HCT116 (cell line): ENCODE measurements around the gene PNP. TPM values are rescaled to one million over a fixed set of nuclear protein-coding genes. Genes with fewer than 3 reads are reported as not detected.

Experiments
- ATAC-seq: fragments of 200-7000 bp; cut with Tn5 transposase; 2 replicates; pipeline ENCODE4 v1.9.1; 2020; ENCODE audit warnings: mild to moderate bottlenecking, moderate library complexity
- BruUV-seq: library from RNA; stranded (reverse); fragments of 400-500 nt; replicated peaks from 2 replicates; lab custom pipeline; 2021; lab: Mats Ljungman, UMichigan
- CTCF ChIA-PET: fragments of 300-600 bp; sonication (Branson Sonifier 250); formaldehyde crosslinking; loops from one replicate; lab custom pipeline; 2021; ENCODE audit warnings: antibody characterized with exemption; lab: Charles Lee
- POLR2A ChIA-PET: fragments of 300-600, 350-600 bp; sonication (Branson Sonifier 250); formaldehyde crosslinking; loops from one replicate; lab custom pipeline; 2021; ENCODE audit warnings: antibody characterized with exemption; lab: Charles Lee
- RAD21 ChIA-PET, 2 experiments: fragments of 300-600 bp; sonication (Branson Sonifier 250); formaldehyde crosslinking; loops; one replicate each; lab custom pipeline; 2023; ENCODE audit warnings: low total read pairs in 2 of 2; ENCODE audit not compliant: uncharacterized antibody in 2 of 2, unreplicated experiment in 2 of 2, low non-redundant PET in 1 of 2; lab: Charles Lee
- DNase-seq: peaks from one replicate; pipeline ENCODE4 v3.0.0-alpha.2; 2010; ENCODE audit warnings: low read depth, low spot score
- H2AFZ ChIP-seq: fragments of 200-600 bp; shearing (Covaris generic), sonication (generic); 2 replicates; pipeline ENCODE4 v1.6.1; 2017; ENCODE audit warnings: low read depth, mixed run types, mixed read lengths, antibody characterized with exemption, low read length; ENCODE audit not compliant: poor library complexity, severe bottlenecking
- H3K27ac ChIP-seq: 2 replicates; pipeline ENCODE4 v1.5.1; 2012; ENCODE audit warnings: low read depth, low read length
- H3K27me3 ChIP-seq: fragments of 200-600 bp; sonication (generic); 2 replicates; pipeline ENCODE4 v1.6.1; 2016; ENCODE audit warnings: mixed run types, low read length, mixed read lengths; ENCODE audit not compliant: insufficient read depth
- H3K36me3 ChIP-seq, 2 experiments: fragments of 200-500 bp in 1 of 2; fragments of 200-600 bp in 1 of 2; sonication (Bioruptor generic) in 1 of 2; sonication (generic) in 1 of 2; 2 replicates each; pipeline versions ENCODE4 v1.5.1 to v1.6.1; 2014 to 2016; ENCODE audit warnings: low read length in 2 of 2, inconsistent platforms in 1 of 2, mixed read lengths in 1 of 2, mixed run types in 1 of 2; ENCODE audit not compliant: insufficient read depth in 2 of 2, control insufficient read depth in 1 of 2
- H3K4me1 ChIP-seq, 2 experiments: fragments of 200-600 bp in 1 of 2; sonication (generic) in 1 of 2; 2 replicates each; pipeline versions ENCODE4 v1.5.1 to v1.6.1; 2012 to 2017; ENCODE audit warnings: low read length in 2 of 2, inconsistent platforms in 1 of 2, mild to moderate bottlenecking in 1 of 2, mixed read lengths in 1 of 2, mixed run types in 1 of 2, moderate library complexity in 1 of 2; ENCODE audit not compliant: insufficient read depth in 2 of 2, control insufficient read depth in 1 of 2
- H3K4me2 ChIP-seq: fragments of 200-600 bp; sonication (generic); 2 replicates; pipeline ENCODE4 v1.6.1; 2017; ENCODE audit warnings: mixed run types, low read length, mixed read lengths
- H3K4me3 ChIP-seq, 2 experiments: fragments of 200-600 bp in 1 of 2; sonication (generic) in 1 of 2; replicated peaks in 1 of 2; 2 replicates each; pipeline ENCODE4 v1.5.1; 2011 to 2016; ENCODE audit warnings: low read length in 2 of 2, control low read depth in 1 of 2, low read depth in 1 of 2, mild to moderate bottlenecking in 1 of 2, mixed read lengths in 1 of 2, mixed run types in 1 of 2
- H3K79me2 ChIP-seq: fragments of 200-600 bp; sonication (generic); 2 replicates; pipeline ENCODE4 v1.6.1; 2017; ENCODE audit warnings: mild to moderate bottlenecking, mixed run types, low read length, moderate library complexity, mixed read lengths; ENCODE audit not compliant: insufficient read depth
- H3K9ac ChIP-seq: fragments of 200-600 bp; sonication (generic); 2 replicates; pipeline ENCODE4 v1.6.1; 2016; ENCODE audit warnings: low read length, mixed read lengths
- H3K9me2 ChIP-seq: fragments of 200-600 bp; sonication (generic), shearing (Covaris generic); 2 replicates; pipeline ENCODE4 v1.6.1; 2017; ENCODE audit warnings: mixed run types, mild to moderate bottlenecking, moderate library complexity; ENCODE audit not compliant: insufficient read depth
- H3K9me3 ChIP-seq, 2 experiments: fragments of 200-500 bp in 1 of 2; fragments of 200-600 bp in 1 of 2; sonication (Bioruptor generic) in 1 of 2; sonication (generic) in 1 of 2; 2 replicates each; pipeline ENCODE4 v1.6.1; 2014 to 2017; ENCODE audit warnings: low read length in 2 of 2, mixed read lengths in 2 of 2, inconsistent platforms in 1 of 2, low read depth in 1 of 2, mild to moderate bottlenecking in 1 of 2, mixed run types in 1 of 2, moderate library complexity in 1 of 2; ENCODE audit not compliant: control insufficient read depth in 1 of 2, insufficient read depth in 1 of 2
- H4K20me1 ChIP-seq: fragments of 200-600 bp; sonication (generic), shearing (Covaris generic); 2 replicates; pipeline ENCODE4 v1.6.1; 2017; ENCODE audit warnings: mixed run types, mild to moderate bottlenecking, moderate library complexity; ENCODE audit not compliant: insufficient read depth
- CBX3 ChIP-seq: IDR thresholded peaks from 2 replicates; pipeline ENCODE4 v1.6.1; 2012; ENCODE audit warnings: low read depth
- ELF1 ChIP-seq: IDR thresholded peaks from 2 replicates; pipeline ENCODE4 v1.6.1; 2012; ENCODE audit warnings: low read depth, borderline replicate concordance
- EZH2phosphoT487 ChIP-seq: fragments of 200-600 bp; IDR thresholded peaks from 2 replicates; pipeline ENCODE4 v1.6.1; 2018; ENCODE audit warnings: antibody characterized with exemption, borderline replicate concordance
- FOSL1 ChIP-seq: IDR thresholded peaks from 2 replicates; pipeline ENCODE4 v1.6.1; 2012; ENCODE audit warnings: low read depth
- JUND ChIP-seq: IDR thresholded peaks from 2 replicates; pipeline ENCODE4 v1.6.1; 2012
- POLR2AphosphoS5 ChIP-seq: IDR thresholded peaks from 2 replicates; pipeline ENCODE4 v1.6.1; 2011; ENCODE audit warnings: mild to moderate bottlenecking, low read depth, low read length, moderate library complexity
- SIN3A ChIP-seq: IDR thresholded peaks from 2 replicates; pipeline ENCODE4 v1.6.1; 2012; ENCODE audit warnings: low read depth
- SRF ChIP-seq: IDR thresholded peaks from 2 replicates; pipeline ENCODE4 v1.6.1; 2012; ENCODE audit warnings: low read depth
- TCF7L2 ChIP-seq: IDR thresholded peaks from 2 replicates; pipeline ENCODE4 v1.7.0; 2011; ENCODE audit warnings: borderline replicate concordance, inconsistent platforms; ENCODE audit not compliant: insufficient read depth, insufficient read length; ENCODE audit errors: extremely low read depth
- intact Hi-C: fragments of 100-400 bp; cut with micrococcal nuclease; formaldehyde crosslinking; loops from 2 replicates; pipeline ENCODE4 v1.10.0; 2022
- total RNA-seq: library from RNA; stranded (reverse); gene quantifications from one replicate; pipeline ENCODE4 v1.2.1, GENCODE V29; 2021; ENCODE audit not compliant: unreplicated experiment
- TF ChIP-seq, protein P1 (sequence below): IDR thresholded peaks from 2 replicates; pipeline ENCODE4 v1.6.1; 2011; ENCODE audit warnings: mild to moderate bottlenecking, low read length, moderate library complexity; ENCODE audit not compliant: insufficient replicate concordance; ENCODE audit errors: extremely low read depth
- TF ChIP-seq, protein P2 (sequence below): IDR thresholded peaks from 2 replicates; pipeline ENCODE4 v1.6.1; 2012
- TF ChIP-seq, protein P3 (sequence below): IDR thresholded peaks from 2 replicates; pipeline ENCODE4 v1.6.1; 2012; ENCODE audit warnings: low read depth
- TF ChIP-seq, protein P4 (sequence below): IDR thresholded peaks from 2 replicates; pipeline ENCODE4 v1.6.1; 2012

PNP gene
- total RNA-seq, 1 experiment from 2014 or later: 63.0 TPM

DNA sequence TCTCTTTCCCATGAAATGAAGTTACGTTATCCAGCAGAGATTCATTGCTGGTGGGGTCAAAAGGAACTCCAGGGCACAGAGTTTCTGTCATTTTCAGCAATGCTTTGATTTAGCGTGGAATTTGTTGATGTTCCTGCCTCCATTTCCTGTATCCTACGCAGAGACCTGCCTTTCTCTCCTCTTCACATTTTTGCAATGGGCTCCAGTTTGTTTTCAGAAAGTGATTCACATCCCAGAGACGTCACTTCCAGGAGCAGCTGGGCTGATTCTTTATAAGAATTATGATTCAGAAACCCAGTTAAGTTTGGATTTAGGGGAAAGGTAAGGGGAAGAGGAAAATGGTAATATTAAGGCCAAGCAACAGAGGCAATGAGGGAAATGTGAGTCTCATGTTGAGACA is 47.7 kb downstream of the PNP start:
- no TSS peak for BruUV-seq
- no peaks in the 10 kb centered on the region for H3K9me2 ChIP-seq
- H2AFZ ChIP-seq: no peak overlapping the region
- intact Hi-C loops: no loop called here
- ATAC-seq: no peak
- no peak overlapping the region for H3K4me2 ChIP-seq
- H3K9me3 ChIP-seq: no peaks in the 10 kb centered on the region
- no peak overlapping the region for H3K27ac ChIP-seq
- no peaks in the 10 kb centered on the region for H3K36me3 ChIP-seq
- H3K4me1 ChIP-seq: no peaks in the 10 kb centered on the region
- TF ChIP-seq, protein P1, sequence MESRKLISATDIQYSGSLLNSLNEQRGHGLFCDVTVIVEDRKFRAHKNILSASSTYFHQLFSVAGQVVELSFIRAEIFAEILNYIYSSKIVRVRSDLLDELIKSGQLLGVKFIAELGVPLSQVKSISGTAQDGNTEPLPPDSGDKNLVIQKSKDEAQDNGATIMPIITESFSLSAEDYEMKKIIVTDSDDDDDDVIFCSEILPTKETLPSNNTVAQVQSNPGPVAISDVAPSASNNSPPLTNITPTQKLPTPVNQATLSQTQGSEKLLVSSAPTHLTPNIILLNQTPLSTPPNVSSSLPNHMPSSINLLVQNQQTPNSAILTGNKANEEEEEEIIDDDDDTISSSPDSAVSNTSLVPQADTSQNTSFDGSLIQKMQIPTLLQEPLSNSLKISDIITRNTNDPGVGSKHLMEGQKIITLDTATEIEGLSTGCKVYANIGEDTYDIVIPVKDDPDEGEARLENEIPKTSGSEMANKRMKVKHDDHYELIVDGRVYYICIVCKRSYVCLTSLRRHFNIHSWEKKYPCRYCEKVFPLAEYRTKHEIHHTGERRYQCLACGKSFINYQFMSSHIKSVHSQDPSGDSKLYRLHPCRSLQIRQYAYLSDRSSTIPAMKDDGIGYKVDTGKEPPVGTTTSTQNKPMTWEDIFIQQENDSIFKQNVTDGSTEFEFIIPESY: no peak
- no peak overlapping the region for H3K4me3 ChIP-seq
- RAD21 ChIA-PET: no interaction called here
- CTCF ChIA-PET: no interaction called here
- no peak overlapping the region for H3K9ac ChIP-seq
- no peaks in the 10 kb centered on the region for H4K20me1 ChIP-seq
- no peaks in the 10 kb centered on the region for H3K27me3 ChIP-seq
- POLR2A ChIA-PET: no interaction called here
- no peaks in the 10 kb centered on the region for H3K79me2 ChIP-seq
- DNase-seq: no peak

DNA sequence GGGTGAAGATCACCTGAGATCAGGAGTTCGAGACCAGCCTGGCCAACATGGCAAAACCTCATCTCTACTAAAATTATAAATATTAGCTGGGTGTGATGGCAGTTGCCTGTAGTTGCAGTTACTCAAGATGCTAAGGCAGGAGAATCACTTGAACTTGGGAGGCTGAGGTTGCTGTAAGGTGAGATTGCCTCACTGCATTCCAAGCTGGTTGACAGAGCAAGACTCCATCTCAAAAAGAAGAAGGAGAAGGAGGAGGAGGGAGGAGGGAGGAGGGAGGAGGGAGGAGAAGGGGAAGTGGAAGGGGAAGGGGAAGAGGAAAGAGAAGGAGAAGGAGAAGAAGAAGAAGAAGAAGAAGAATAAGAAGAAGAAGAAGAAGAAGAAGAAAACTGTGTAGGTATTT is 53.1 kb downstream of the PNP start:
- no peak overlapping the region for H3K4me2 ChIP-seq
- H3K36me3 ChIP-seq: no peaks in the 10 kb centered on the region
- RAD21 ChIA-PET: no interaction called here
- no peaks in the 10 kb centered on the region for H4K20me1 ChIP-seq
- no peak overlapping the region for H3K4me3 ChIP-seq
- H3K9me3 ChIP-seq: no peaks in the 10 kb centered on the region
- BruUV-seq: no TSS peak
- no peaks in the 10 kb centered on the region for H3K27me3 ChIP-seq
- no peak overlapping the region for H3K9ac ChIP-seq
- H2AFZ ChIP-seq: no peak overlapping the region
- no peaks in the 10 kb centered on the region for H3K79me2 ChIP-seq
- intact Hi-C loops: no loop called here
- ATAC-seq (no peak), DNase-seq (no peak)
- CTCF ChIA-PET: no interaction called here
- POLR2A ChIA-PET: no interaction called here
- no peaks in the 10 kb centered on the region for H3K4me1 ChIP-seq
- H3K27ac ChIP-seq: no peak overlapping the region
- no peaks in the 10 kb centered on the region for H3K9me2 ChIP-seq
- TF ChIP-seq, protein P2, sequence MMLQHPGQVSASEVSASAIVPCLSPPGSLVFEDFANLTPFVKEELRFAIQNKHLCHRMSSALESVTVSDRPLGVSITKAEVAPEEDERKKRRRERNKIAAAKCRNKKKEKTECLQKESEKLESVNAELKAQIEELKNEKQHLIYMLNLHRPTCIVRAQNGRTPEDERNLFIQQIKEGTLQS: no peak
- TF ChIP-seq JUND: no peak
- TF ChIP-seq, protein P1: no peak
- TF ChIP-seq EZH2phosphoT487: no peak
- no peak for TF ChIP-seq SRF
- TF ChIP-seq ELF1: no peak
- TF ChIP-seq SIN3A: no peak
- no peak for TF ChIP-seq TCF7L2
- TF ChIP-seq FOSL1: no peak
- no peak for TF ChIP-seq CBX3
- TF ChIP-seq POLR2AphosphoS5: no peak
- TF ChIP-seq, protein P3, sequence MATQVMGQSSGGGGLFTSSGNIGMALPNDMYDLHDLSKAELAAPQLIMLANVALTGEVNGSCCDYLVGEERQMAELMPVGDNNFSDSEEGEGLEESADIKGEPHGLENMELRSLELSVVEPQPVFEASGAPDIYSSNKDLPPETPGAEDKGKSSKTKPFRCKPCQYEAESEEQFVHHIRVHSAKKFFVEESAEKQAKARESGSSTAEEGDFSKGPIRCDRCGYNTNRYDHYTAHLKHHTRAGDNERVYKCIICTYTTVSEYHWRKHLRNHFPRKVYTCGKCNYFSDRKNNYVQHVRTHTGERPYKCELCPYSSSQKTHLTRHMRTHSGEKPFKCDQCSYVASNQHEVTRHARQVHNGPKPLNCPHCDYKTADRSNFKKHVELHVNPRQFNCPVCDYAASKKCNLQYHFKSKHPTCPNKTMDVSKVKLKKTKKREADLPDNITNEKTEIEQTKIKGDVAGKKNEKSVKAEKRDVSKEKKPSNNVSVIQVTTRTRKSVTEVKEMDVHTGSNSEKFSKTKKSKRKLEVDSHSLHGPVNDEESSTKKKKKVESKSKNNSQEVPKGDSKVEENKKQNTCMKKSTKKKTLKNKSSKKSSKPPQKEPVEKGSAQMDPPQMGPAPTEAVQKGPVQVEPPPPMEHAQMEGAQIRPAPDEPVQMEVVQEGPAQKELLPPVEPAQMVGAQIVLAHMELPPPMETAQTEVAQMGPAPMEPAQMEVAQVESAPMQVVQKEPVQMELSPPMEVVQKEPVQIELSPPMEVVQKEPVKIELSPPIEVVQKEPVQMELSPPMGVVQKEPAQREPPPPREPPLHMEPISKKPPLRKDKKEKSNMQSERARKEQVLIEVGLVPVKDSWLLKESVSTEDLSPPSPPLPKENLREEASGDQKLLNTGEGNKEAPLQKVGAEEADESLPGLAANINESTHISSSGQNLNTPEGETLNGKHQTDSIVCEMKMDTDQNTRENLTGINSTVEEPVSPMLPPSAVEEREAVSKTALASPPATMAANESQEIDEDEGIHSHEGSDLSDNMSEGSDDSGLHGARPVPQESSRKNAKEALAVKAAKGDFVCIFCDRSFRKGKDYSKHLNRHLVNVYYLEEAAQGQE: no peak
- TF ChIP-seq, protein P4, sequence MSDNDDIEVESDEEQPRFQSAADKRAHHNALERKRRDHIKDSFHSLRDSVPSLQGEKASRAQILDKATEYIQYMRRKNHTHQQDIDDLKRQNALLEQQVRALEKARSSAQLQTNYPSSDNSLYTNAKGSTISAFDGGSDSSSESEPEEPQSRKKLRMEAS: no peak
